Endothelial cell of umbilical vein (primary cell): ENCODE results near the gene C16orf74. TPM values are rescaled to one million over a fixed set of nuclear protein-coding genes. Genes with fewer than 3 reads are reported as not detected.

ENCODE experiments used
- BruUV-seq: library from RNA; stranded (reverse); fragments of 400-500 nt; replicated peaks from 2 replicates; lab custom pipeline; 2021; lab: Mats Ljungman, UMichigan
- CTCF ChIA-PET: fragments of 300-600, 350-600 bp; sonication (Branson Sonifier 250); formaldehyde crosslinking; loops from one replicate; lab custom pipeline; 2021; ENCODE audit warnings: antibody characterized with exemption, inconsistent platforms; lab: Charles Lee
- POLR2A ChIA-PET: fragments of 300-600, 350-600 bp; sonication (Branson Sonifier 250); formaldehyde crosslinking; loops from one replicate; lab custom pipeline; 2021; ENCODE audit warnings: antibody characterized with exemption, inconsistent platforms; lab: Charles Lee
- DNase-seq: peaks from one replicate; pipeline ENCODE4 v3.0.0-alpha.2; 2011; ENCODE audit warnings: low read depth, low spot score
- FAIRE-seq: peaks from 2 replicates; lab custom pipeline; 2011; peaks lifted over from hg19 to GRCh38; lab: Jason Lieb, UNC
- H2AFZ ChIP-seq: 2 replicates; pipeline ENCODE4 v1.6.0; 2012; ENCODE audit warnings: low read depth, low read length, control low read depth, inconsistent platforms
- H3K27ac ChIP-seq: 2 replicates; pipeline ENCODE4 v1.5.1; 2011; ENCODE audit warnings: low read depth, mild to moderate bottlenecking, control low read depth, low read length, moderate library complexity; ENCODE audit not compliant: insufficient read depth
- H3K27me3 ChIP-seq, 2 experiments: 2 replicates each; pipeline versions ENCODE4 v1.6.0 to v1.6.1; 2011; ENCODE audit warnings: low read length in 2 of 2, mixed read lengths in 1 of 2; ENCODE audit not compliant: control insufficient read depth in 2 of 2, insufficient read depth in 2 of 2
- H3K36me3 ChIP-seq, 2 experiments: 2 replicates in 1 of 2; 3 replicates in 1 of 2; pipeline ENCODE4 v1.5.1; 2011; ENCODE audit warnings: low read length in 2 of 2, mild to moderate bottlenecking in 1 of 2, moderate library complexity in 1 of 2; ENCODE audit not compliant: control insufficient read depth in 2 of 2, insufficient read depth in 2 of 2; ENCODE audit errors: extremely low read depth in 1 of 2
- H3K4me1 ChIP-seq: 3 replicates; pipeline ENCODE4 v1.5.1; 2011; ENCODE audit warnings: mild to moderate bottlenecking, low read length; ENCODE audit not compliant: control insufficient read depth, insufficient read depth; ENCODE audit errors: extremely low read depth
- H3K4me2 ChIP-seq: 2 replicates; pipeline ENCODE4 v1.6.1; 2011; ENCODE audit warnings: low read length, control low read depth, mixed read lengths; ENCODE audit not compliant: insufficient read depth
- H3K4me3 ChIP-seq, 3 experiments: fragments of 200-600 bp in 1 of 3; sonication (generic), shearing (Covaris generic) in 1 of 3; replicated peaks in 1 of 3; 2 replicates each; pipeline ENCODE4 v1.5.1; 2011 to 2016; ENCODE audit warnings: control low read depth in 3 of 3, low read length in 3 of 3, mild to moderate bottlenecking in 2 of 3, inconsistent platforms in 1 of 3, low read depth in 1 of 3, moderate library complexity in 1 of 3; ENCODE audit not compliant: insufficient read depth in 1 of 3
- H3K79me2 ChIP-seq: 2 replicates; pipeline ENCODE4 v1.6.0; 2012; ENCODE audit warnings: low read length, inconsistent platforms; ENCODE audit not compliant: control insufficient read depth, insufficient read depth
- H3K9ac ChIP-seq: replicated peaks from 2 replicates; pipeline ENCODE3; 2011; ENCODE audit warnings: low read length, control low read depth; ENCODE audit not compliant: insufficient read depth; ENCODE audit errors: extremely low read depth
- H3K9me1 ChIP-seq: replicated peaks from 3 replicates; pipeline ENCODE4 v1.6.0; 2011; ENCODE audit warnings: mild to moderate bottlenecking, low read length; ENCODE audit not compliant: control insufficient read depth, insufficient read depth; ENCODE audit errors: extremely low read depth
- H3K9me3 ChIP-seq: replicated peaks from 2 replicates; pipeline ENCODE4 v1.5.1; 2012; ENCODE audit warnings: low read length, inconsistent platforms; ENCODE audit not compliant: control insufficient read depth, insufficient read depth
- H4K20me1 ChIP-seq: replicated peaks from 2 replicates; pipeline ENCODE3; 2011; ENCODE audit warnings: mild to moderate bottlenecking, low read length; ENCODE audit not compliant: control insufficient read depth, insufficient read depth; ENCODE audit errors: extremely low read depth
- CTCF ChIP-seq, 2 donors: IDR thresholded peaks; 1 replicate in 1 of 2; 2 replicates in 1 of 2; pipeline ENCODE4 v1.5.1; 2011; ENCODE audit warnings: low read length in 2 of 2, mild to moderate bottlenecking in 2 of 2, moderate library complexity in 2 of 2, control low read depth in 1 of 2, inconsistent platforms in 1 of 2, low read depth in 1 of 2; ENCODE audit not compliant: insufficient read depth in 1 of 2; ENCODE audit errors: extremely low read depth in 1 of 2
- EZH2 ChIP-seq: IDR thresholded peaks from 2 replicates; pipeline ENCODE4 v1.6.1; 2012; ENCODE audit warnings: borderline replicate concordance, low read depth, mild to moderate bottlenecking, moderate library complexity, low read length, inconsistent platforms; ENCODE audit not compliant: severe bottlenecking
- FOS ChIP-seq: IDR thresholded peaks from 2 replicates; pipeline ENCODE4 v1.6.1; 2011; ENCODE audit warnings: mild to moderate bottlenecking, low read length, moderate library complexity, borderline replicate concordance; ENCODE audit not compliant: insufficient read depth
- GATA2 ChIP-seq: IDR thresholded peaks from 2 replicates; pipeline ENCODE4 v1.7.0; 2011; ENCODE audit warnings: low read depth, mild to moderate bottlenecking, moderate library complexity, mixed read lengths, low read length; ENCODE audit not compliant: insufficient read length, insufficient read depth
- JUN ChIP-seq: IDR thresholded peaks from 2 replicates; pipeline ENCODE4 v1.6.1; 2011; ENCODE audit warnings: borderline replicate concordance, low read depth; ENCODE audit not compliant: insufficient read length, insufficient read depth
- MAX ChIP-seq: IDR thresholded peaks from 2 replicates; pipeline ENCODE4 v1.6.1; 2011; ENCODE audit not compliant: insufficient read depth, insufficient read length
- MYC ChIP-seq: IDR thresholded peaks from one replicate; pipeline ENCODE4 v1.6.1; 2011; ENCODE audit warnings: mild to moderate bottlenecking, low read depth, low read length
- POLR2A ChIP-seq: IDR thresholded peaks from 2 replicates; pipeline ENCODE4 v1.6.1; 2012; ENCODE audit warnings: low read depth, mild to moderate bottlenecking, control low read depth, low read length
- POLR2AphosphoS5 ChIP-seq: IDR thresholded peaks from 2 replicates; pipeline ENCODE4 v1.6.1; 2012; ENCODE audit warnings: low read depth, mild to moderate bottlenecking, control low read depth, low read length, moderate library complexity; ENCODE audit not compliant: insufficient read depth
- dilution Hi-C: fragments of 300-500 bp; cut with MboI; formaldehyde crosslinking; loops from one replicate; pipeline ENCODE4 v1.15.0; 2019; ENCODE audit warnings: low sequenced_read_pairs; ENCODE audit not compliant: extremely low pct_ligation_motif_present
- intact Hi-C: fragments of 100-400 bp; cut with micrococcal nuclease; formaldehyde crosslinking; loops from one replicate; pipeline ENCODE4 v1.10.0; 2022
- polyA plus RNA-seq, 4 experiments: library from polyadenylated mRNA; depleted of rRNA in 3 of 4; stranded (reverse) in 3 of 4; unstranded in 1 of 4; fragments of >200 nt; gene quantifications; 2 replicates each; pipeline versions ENCODE4 v1.2.1 to v1.2.3, GENCODE V29; 2011 to 2012; ENCODE audit warnings: missing spikeins in 1 of 4
- total RNA-seq: library from RNA; stranded (reverse); gene quantifications from 2 replicates; pipeline ENCODE4 v1.2.3, GENCODE V29; 2021

C16orf74 gene
- total and polyA plus RNA-seq, 2 donors (not counting 3 experiments of a cell fraction or from before 2014, with no cell fraction given) = 12.1 to 38.7 TPM

GRCh38 chr16:85774811-85775210, 23.9 kb upstream of the C16orf74 start:
- no peak for FAIRE-seq
- dilution Hi-C loops = no loop called here
- no peaks in the 10 kb centered on the region for H3K9me3 ChIP-seq

More at GRCh38 chr16:85774811-85775210, 23.9 kb upstream of the C16orf74 start:
- H3K9ac ChIP-seq = no peak overlapping the region
- no peaks in the 10 kb centered on the region for H3K27me3 ChIP-seq
- H3K79me2 ChIP-seq = no peaks in the 10 kb centered on the region
- no peaks in the 10 kb centered on the region for H4K20me1 ChIP-seq
- H3K4me3 ChIP-seq = no peak overlapping the region
- ChIA-PET POLR2A (no interaction called here), CTCF (no interaction called here)
- peaks cover 6 to 8% of the 10 kb centered on the region in 2 experiments for H3K36me3 ChIP-seq
- H3K4me1 ChIP-seq = peaks cover 16% of the 10 kb centered on the region
- BruUV-seq = no TSS peak
- intact Hi-C loops = no loop called here
- no peak overlapping the region for H3K27ac ChIP-seq
- no peak overlapping the region for H3K4me2 ChIP-seq
- no peak for DNase-seq
- no peak overlapping the region for H2AFZ ChIP-seq
- H3K9me1 ChIP-seq = no peaks in the 10 kb centered on the region
- TF ChIP-seq POLR2AphosphoS5 = no peak
- no peak for TF ChIP-seq FOS
- TF ChIP-seq MAX = no peak
- no peak for TF ChIP-seq MYC
- TF ChIP-seq CTCF (IDR thresholded peaks at IDR 0.05; ENCODE audit: extremely low read depth in 1 of 2, insufficient read depth in 1 of 2, low read depth in 1 of 2, low read length in 2 of 2) = no peak
- no peak for TF ChIP-seq POLR2A
- TF ChIP-seq EZH2 = no peak
- no peak for TF ChIP-seq GATA2
- no peak for TF ChIP-seq JUN
